Gastroesophageal sphincter (tissue), 3 donors: ENCODE measurements around the gene TACR1.

Experiments
- CTCF ChIP-seq, 4 experiments: fragments of 200-600 bp in 2 of 4; fragments of 450-650 bp in 2 of 4; sonication (generic) in 1 of 4; IDR thresholded peaks; one replicate each; pipeline ENCODE4 v1.5.1; 2017 to 2019; ENCODE audit warnings: antibody characterized with exemption in 4 of 4, mild to moderate bottlenecking in 2 of 4, moderate library complexity in 2 of 4
- EP300 ChIP-seq: sonication (generic); formaldehyde crosslinking; IDR thresholded peaks from one replicate; pipeline ENCODE4 v1.6.1; 2017; ENCODE audit warnings: antibody characterized with exemption, mild to moderate bottlenecking
- POLR2A ChIP-seq, 2 donors: fragments of 450-650 bp; IDR thresholded peaks; one replicate each; pipeline ENCODE4 v1.6.1; 2017; ENCODE audit warnings: antibody characterized with exemption in 2 of 2, mild to moderate bottlenecking in 2 of 2, moderate library complexity in 1 of 2

GRCh38 chr2:75065402-75066008, 133.8 kb downstream of the TACR1 start:
- TF ChIP-seq CTCF (IDR thresholded peaks at IDR 0.05) (no peak), POLR2A (IDR thresholded peaks at IDR 0.05) (no peak), EP300 (no peak)
